H1 (cell line): ENCODE measurements around the gene MAP3K10. TPM values are rescaled to one million over a fixed set of nuclear protein-coding genes. Genes with fewer than 3 reads are reported as not detected.
A peak's percentile ranks its signal among the peaks of the same experiment; 100 is the strongest.

ENCODE experiments used
- CTCF ChIA-PET: fragments of 300-600 bp; sonication (Branson Sonifier 250); formaldehyde crosslinking; loops from one replicate; lab custom pipeline; 2021; ENCODE audit not compliant: partially characterized antibody; lab: Charles Lee
- POLR2A ChIA-PET: fragments of 300-600 bp; sonication (Branson Sonifier 250); formaldehyde crosslinking; loops from one replicate; lab custom pipeline; 2021; ENCODE audit warnings: inconsistent platforms; ENCODE audit not compliant: partially characterized antibody; lab: Charles Lee
- DNase-seq, 2 experiments: peaks; one replicate each; pipeline versions ENCODE4 v3.0.0 to v3.0.0-alpha.2; 2010 to 2022; ENCODE audit warnings: low spot score in 2 of 2, low read depth in 1 of 2, mixed read lengths in 1 of 2
- FAIRE-seq: peaks from 2 replicates; lab custom pipeline; 2011; peaks lifted over from hg19 to GRCh38; lab: Jason Lieb, UNC
- H2AFZ ChIP-seq: 2 replicates; pipeline ENCODE4 v1.8.1; 2012; ENCODE audit warnings: low read length, inconsistent platforms
- H2AK5ac ChIP-seq: 2 replicates; pipeline ENCODE4 v1.6.1; 2013; ENCODE audit warnings: low read depth, low read length
- H2BK120ac ChIP-seq: replicated peaks from 2 replicates; pipeline ENCODE3; 2013; ENCODE audit warnings: low read depth, low read length, inconsistent platforms
- H2BK12ac ChIP-seq: 2 replicates; pipeline ENCODE4 v1.6.1; 2013; ENCODE audit warnings: low read depth, low read length
- H2BK15ac ChIP-seq: 2 replicates; pipeline ENCODE4 v1.6.1; 2013; ENCODE audit warnings: low read length
- H2BK20ac ChIP-seq: 2 replicates; pipeline ENCODE4 v1.6.1; 2013; ENCODE audit warnings: low read length
- H2BK5ac ChIP-seq: 2 replicates; pipeline ENCODE4 v1.6.1; 2013; ENCODE audit warnings: low read depth, low read length
- H3K14ac ChIP-seq: 2 replicates; pipeline ENCODE4 v1.6.1; 2013; ENCODE audit warnings: inconsistent platforms; ENCODE audit not compliant: insufficient read length
- H3K18ac ChIP-seq: 2 replicates; pipeline ENCODE4 v1.6.1; 2013; ENCODE audit warnings: low read length; ENCODE audit errors: extremely low read depth
- H3K23ac ChIP-seq: 2 replicates; pipeline ENCODE4 v1.6.1; 2013; ENCODE audit warnings: inconsistent platforms; ENCODE audit not compliant: insufficient read length
- H3K23me2 ChIP-seq: 2 replicates; pipeline ENCODE4 v1.6.1; 2013; ENCODE audit warnings: low read depth, low read length
- H3K27ac ChIP-seq: 2 replicates; pipeline ENCODE4 v1.6.1; 2011; ENCODE audit warnings: low read depth, low read length, inconsistent platforms
- H3K27me3 ChIP-seq, 4 experiments: replicated peaks in 1 of 4; 1 replicate in 1 of 4; 2 replicates in 3 of 4; pipeline versions ENCODE4 v1.6.1 to v1.8.1; 2011 to 2013; ENCODE audit warnings: low read length in 3 of 4, mild to moderate bottlenecking in 3 of 4, inconsistent platforms in 2 of 4, mixed read lengths in 2 of 4, moderate library complexity in 1 of 4; ENCODE audit not compliant: control insufficient read depth in 3 of 4, insufficient read depth in 3 of 4; ENCODE audit errors: extremely low read depth in 1 of 4
- H3K36me3 ChIP-seq, 4 experiments: 2 replicates each; pipeline versions ENCODE4 v1.6.1 to v1.8.1; 2011 to 2013; ENCODE audit warnings: mild to moderate bottlenecking in 4 of 4, low read length in 3 of 4, moderate library complexity in 2 of 4, control low read depth in 1 of 4, inconsistent platforms in 1 of 4; ENCODE audit not compliant: insufficient read depth in 4 of 4, control insufficient read depth in 2 of 4
- H3K4ac ChIP-seq: replicated peaks from 2 replicates; pipeline ENCODE3; 2013; ENCODE audit warnings: low read length, low read depth, mixed read lengths, inconsistent platforms; ENCODE audit not compliant: insufficient read length
- H3K4me1 ChIP-seq, 4 experiments: replicated peaks in 1 of 4; 1 replicate in 1 of 4; 2 replicates in 3 of 4; pipeline versions ENCODE4 v1.6.1 to v1.8.1; 2011 to 2013; ENCODE audit warnings: low read length in 3 of 4, inconsistent platforms in 2 of 4, mixed read lengths in 1 of 4; ENCODE audit not compliant: insufficient read depth in 4 of 4, control insufficient read depth in 3 of 4
- H3K4me2 ChIP-seq, 2 experiments: 2 replicates each; pipeline versions ENCODE4 v1.6.1 to v1.8.1; 2011 to 2013; ENCODE audit warnings: low read depth in 2 of 2, low read length in 2 of 2, control low read depth in 1 of 2, inconsistent platforms in 1 of 2, mild to moderate bottlenecking in 1 of 2; ENCODE audit not compliant: insufficient read depth in 1 of 2
- H3K4me3 ChIP-seq, 4 experiments: fragments of 200-600, 300-600 bp in 1 of 4; sonication (generic), shearing (Covaris generic), sonication (Bioruptor Twin) in 1 of 4; 2 replicates each; pipeline versions ENCODE4 v1.5.1 to v1.8.1; 2011 to 2016; ENCODE audit warnings: low read length in 4 of 4, low read depth in 3 of 4, control low read depth in 2 of 4, inconsistent platforms in 2 of 4, mild to moderate bottlenecking in 2 of 4, mixed read lengths in 1 of 4, moderate library complexity in 1 of 4; ENCODE audit not compliant: insufficient read depth in 2 of 4; ENCODE audit errors: extremely low read depth in 1 of 4
- H3K56ac ChIP-seq: replicated peaks from 2 replicates; pipeline ENCODE3; 2013; ENCODE audit warnings: low read depth, mild to moderate bottlenecking, mixed read lengths, low read length, inconsistent platforms; ENCODE audit not compliant: insufficient read length
- H3K79me1 ChIP-seq: 2 replicates; pipeline ENCODE4 v1.6.1; 2013; ENCODE audit warnings: low read depth, low read length, control low read depth
- H3K79me2 ChIP-seq, 2 experiments: 2 replicates each; pipeline versions ENCODE4 v1.6.1 to v1.8.1; 2012 to 2013; ENCODE audit warnings: low read length in 2 of 2, mild to moderate bottlenecking in 2 of 2, inconsistent platforms in 1 of 2; ENCODE audit not compliant: insufficient read depth in 2 of 2, control insufficient read depth in 1 of 2
- H3K9ac ChIP-seq, 4 experiments: replicated peaks in 1 of 4; 1 replicate in 1 of 4; 2 replicates in 3 of 4; pipeline versions ENCODE4 v1.6.1 to v1.8.1; 2011 to 2013; ENCODE audit warnings: low read depth in 3 of 4, low read length in 3 of 4, control low read depth in 2 of 4, mild to moderate bottlenecking in 2 of 4, moderate library complexity in 2 of 4, inconsistent platforms in 1 of 4; ENCODE audit errors: extremely low read depth in 1 of 4
- H3K9me3 ChIP-seq, 2 experiments: 2 replicates each; pipeline versions ENCODE4 v1.6.1 to v1.8.1; 2012 to 2013; ENCODE audit warnings: mild to moderate bottlenecking in 2 of 2, moderate library complexity in 2 of 2, control low read depth in 1 of 2, inconsistent platforms in 1 of 2, low read depth in 1 of 2, low read length in 1 of 2, mixed read lengths in 1 of 2; ENCODE audit not compliant: insufficient read depth in 2 of 2
- H4K20me1 ChIP-seq, 2 experiments: replicated peaks in 1 of 2; 2 replicates each; pipeline versions ENCODE3 to v1.8.1; 2011 to 2013; ENCODE audit warnings: inconsistent platforms in 2 of 2, low read length in 2 of 2, mild to moderate bottlenecking in 1 of 2; ENCODE audit not compliant: insufficient read depth in 2 of 2, control insufficient read depth in 1 of 2
- H4K5ac ChIP-seq: 2 replicates; pipeline ENCODE4 v1.6.1; 2013; ENCODE audit warnings: low read length, low read depth, mixed read lengths, inconsistent platforms; ENCODE audit not compliant: insufficient read length
- H4K8ac ChIP-seq: 2 replicates; pipeline ENCODE4 v1.8.0; 2013; ENCODE audit warnings: mild to moderate bottlenecking, moderate library complexity, low read length, inconsistent platforms; ENCODE audit not compliant: insufficient read depth; ENCODE audit errors: extremely low read depth
- H4K91ac ChIP-seq: replicated peaks from 2 replicates; pipeline ENCODE3; 2013; ENCODE audit warnings: low read length, mixed read lengths, inconsistent platforms; ENCODE audit not compliant: insufficient read length
- BCL11A ChIP-seq, 2 experiments: IDR thresholded peaks; one replicate each; pipeline ENCODE4 v1.6.1; 2011; ENCODE audit warnings: low read depth in 2 of 2, low read length in 2 of 2, mild to moderate bottlenecking in 2 of 2
- CBX8 ChIP-seq: fragments of 300-800, 300-1000 bp; sonication (generic); IDR thresholded peaks from 2 replicates; pipeline ENCODE4 v1.7.1; 2016; ENCODE audit warnings: low read depth, low read length, borderline replicate concordance
- KDM1A ChIP-seq: fragments of 200-600, 300-600 bp; sonication (generic); IDR thresholded peaks from 2 replicates; pipeline ENCODE4 v1.7.1; 2016; ENCODE audit warnings: mild to moderate bottlenecking, low read length, borderline replicate concordance
- MAFK ChIP-seq: IDR thresholded peaks from 2 replicates; pipeline ENCODE4 v1.6.1; 2012; ENCODE audit warnings: low read depth, mild to moderate bottlenecking, improper control_type of control experiment, low read length
- NRF1 ChIP-seq: IDR thresholded peaks from 2 replicates; pipeline ENCODE4 v1.6.1; 2011; ENCODE audit warnings: mild to moderate bottlenecking, low read depth, low read length, improper control_type of control experiment
- SIX5 ChIP-seq: IDR thresholded peaks from 2 replicates; pipeline ENCODE4 v1.6.1; 2011; ENCODE audit warnings: mild to moderate bottlenecking, low read depth, low read length
- SP2 ChIP-seq: IDR thresholded peaks from 2 replicates; pipeline ENCODE4 v1.6.1; 2012; ENCODE audit warnings: mild to moderate bottlenecking, low read length, inconsistent platforms
- SRF ChIP-seq: IDR thresholded peaks from 2 replicates; pipeline ENCODE4 v1.6.1; 2011; ENCODE audit warnings: mild to moderate bottlenecking, low read depth, low read length, moderate library complexity
- WGBS, 2 experiments: shearing (Covaris generic) in 1 of 2; methylation state at CpG; one replicate each; pipeline versions ENCODE4 v1.1.6 to v1.1.7; 2013 to 2015; ENCODE audit warnings: low lambda C conversion rate in 2 of 2, mixed read lengths in 2 of 2, inconsistent platforms in 1 of 2, low coverage in 1 of 2, missing lambda C conversion rate in 1 of 2; ENCODE audit not compliant: insufficient replicate concordance in 2 of 2, insufficient coverage in 1 of 2, insufficient read length in 1 of 2; ENCODE audit errors: extremely low coverage in 1 of 2, missing lambda C conversion rate in 1 of 2; 5-methylcytosine and 5-hydroxymethylcytosine counted together
- polyA plus RNA-seq, 7 experiments: library from polyadenylated mRNA; depleted of rRNA in 3 of 7; stranded (reverse) in 5 of 7; unstranded in 2 of 7; fragments of >200 nt in 5 of 7; fragments of 200-250 nt in 2 of 7; gene quantifications; 1 replicate in 5 of 7; 2 replicates in 1 of 7; 4 replicates in 1 of 7; pipeline versions ENCODE4 v1.2.1 to v1.2.3, GENCODE V29; 2011 to 2013; ENCODE audit warnings: missing spikeins in 2 of 7, mixed read lengths in 2 of 7
- total RNA-seq: library from RNA; stranded (reverse); fragmentation: NEBNext Ultra II Directional; extraction: Animal tissue kit (Norgen Biotek cat#: 25700); gene quantifications from 2 replicates; pipeline ENCODE4 v1.2.1, GENCODE V29; 2021
- TF ChIP-seq, protein P1 (sequence below): IDR thresholded peaks from 2 replicates; pipeline ENCODE4 v1.6.1; 2011; ENCODE audit warnings: low read depth, mild to moderate bottlenecking, low read length; ENCODE audit not compliant: insufficient read depth

Gene MAP3K10
- total and polyA plus RNA-seq, 2 of the 8 experiments (the other 6 are each of a cell fraction or from before 2014, with no cell fraction given): 4.9 to 15.9 TPM

DNA sequence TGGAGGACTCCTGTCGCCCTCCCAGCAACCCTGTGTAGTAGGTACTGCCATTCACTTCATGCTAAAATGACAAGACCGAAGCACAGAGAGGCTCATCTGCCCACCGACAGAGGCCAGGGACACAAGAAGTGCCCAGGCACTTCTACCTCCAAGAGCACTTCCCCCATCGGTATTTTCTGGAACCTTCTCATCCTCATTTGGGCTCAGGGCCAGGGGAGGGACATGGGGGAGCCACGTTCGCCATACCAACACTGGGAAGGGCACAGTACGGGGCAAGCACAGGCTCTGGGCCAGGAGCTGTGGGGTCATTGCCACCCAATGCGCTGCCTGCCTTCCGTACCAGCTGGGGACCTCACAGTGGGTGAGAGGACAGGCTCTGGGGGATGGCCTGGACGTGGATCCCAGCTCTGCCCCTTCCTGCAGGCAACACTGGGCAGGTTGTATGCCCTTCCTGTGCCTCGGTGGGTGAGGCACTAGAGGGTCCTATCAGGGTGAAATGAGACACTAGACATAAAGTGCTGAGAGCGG, 56.6 kb downstream of the MAP3K10 start:
- H2BK15ac ChIP-seq: no peak overlapping the region
- no peak for TF ChIP-seq SRF
- TF ChIP-seq, protein P1, sequence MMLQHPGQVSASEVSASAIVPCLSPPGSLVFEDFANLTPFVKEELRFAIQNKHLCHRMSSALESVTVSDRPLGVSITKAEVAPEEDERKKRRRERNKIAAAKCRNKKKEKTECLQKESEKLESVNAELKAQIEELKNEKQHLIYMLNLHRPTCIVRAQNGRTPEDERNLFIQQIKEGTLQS: no peak
- no peak for TF ChIP-seq CBX8
- no peak for TF ChIP-seq SP2
- no peak for TF ChIP-seq MAFK
- TF ChIP-seq BCL11A (IDR thresholded peaks at IDR 0.05; ENCODE audit: low read depth in 2 of 2, low read length in 2 of 2): no peak
- TF ChIP-seq KDM1A: no peak
- TF ChIP-seq NRF1: no peak
- TF ChIP-seq SIX5: no peak
- no peaks in the 10 kb centered on the region for H3K27me3 ChIP-seq
- H3K79me1 ChIP-seq: peaks cover 5% of the 10 kb centered on the region; the same call in 1 of the 2 replicates
- H2BK12ac ChIP-seq: no peak overlapping the region
- no peak overlapping the region for H3K23ac ChIP-seq
- no peak overlapping the region for H3K27ac ChIP-seq
- H4K5ac ChIP-seq: no peak overlapping the region
- no peak overlapping the region; the same call in 1 of the 2 replicates for H4K8ac ChIP-seq
- no peak overlapping the region for H3K4ac ChIP-seq
- H4K20me1 ChIP-seq: peaks cover 2 to 3% of the 10 kb centered on the region in 2 experiments
- DNase-seq (no peak), FAIRE-seq (no peak)
- H3K4me1 ChIP-seq: peaks cover 0 to 6% (median 3%) of the 10 kb centered on the region in 4 experiments; a peak in 5 of 7 replicates
- no peak overlapping the region for H3K4me3 ChIP-seq
- H3K23me2 ChIP-seq: no peaks in the 10 kb centered on the region
- peaks cover 0 to 4% (median 0%) of the 10 kb centered on the region in 4 experiments; a peak in 2 of 8 replicates for H3K36me3 ChIP-seq
- ChIA-PET POLR2A (interaction anchor here (0.5 to 1.7 kb wide), 4 partner anchors 14 to 45 kb away, joined by 3 read pairs; no protein-coding TSS in a partner anchor), CTCF (interaction anchor here (0.6 to 2.7 kb wide), 6 partner anchors 13 to 30 kb away, joined by 3 to 11 read pairs (median 4); partner anchors contain the start of gene TTC9B)
- peaks cover 0 to 6% of the 10 kb centered on the region in 2 experiments; a peak in 1 of 4 replicates for H3K79me2 ChIP-seq
- no peak overlapping the region for H2AK5ac ChIP-seq
- H3K18ac ChIP-seq: no peak overlapping the region
- no peak overlapping the region; a peak in 1 of 7 replicates for H3K9ac ChIP-seq
- H3K14ac ChIP-seq: no peak overlapping the region
- H4K91ac ChIP-seq: no peak overlapping the region
- H2BK20ac ChIP-seq: no peak overlapping the region
- H3K56ac ChIP-seq: no peak overlapping the region
- no peak overlapping the region for H3K4me2 ChIP-seq
- H3K9me3 ChIP-seq: no peaks in the 10 kb centered on the region
- 99% methylated on average over 12 of the region's 12 CpGs; no CpG with 5 or more reads in 1 of the 2 experiments for WGBS, 2 experiments
- H2BK120ac ChIP-seq: no peak overlapping the region
- H2AFZ ChIP-seq: no peak overlapping the region
- H2BK5ac ChIP-seq: peak overlapping the region; percentile 44; the same call in 1 of the 2 replicates
